Stimulated activated CD4-positive, alpha-beta T cell treated with anti-CD3 and anti-CD28 coated beads, TNF-alpha, amount 100 ng/mL, for 4 hours (primary cell): ENCODE results near the gene KCNB1.

ENCODE experiments used
- DNase-seq, 3 experiments: peaks; one replicate each; pipeline ENCODE4 v3.0.0-alpha.2; 2020; ENCODE audit warnings: low read depth in 3 of 3

Gene KCNB1

DNA sequence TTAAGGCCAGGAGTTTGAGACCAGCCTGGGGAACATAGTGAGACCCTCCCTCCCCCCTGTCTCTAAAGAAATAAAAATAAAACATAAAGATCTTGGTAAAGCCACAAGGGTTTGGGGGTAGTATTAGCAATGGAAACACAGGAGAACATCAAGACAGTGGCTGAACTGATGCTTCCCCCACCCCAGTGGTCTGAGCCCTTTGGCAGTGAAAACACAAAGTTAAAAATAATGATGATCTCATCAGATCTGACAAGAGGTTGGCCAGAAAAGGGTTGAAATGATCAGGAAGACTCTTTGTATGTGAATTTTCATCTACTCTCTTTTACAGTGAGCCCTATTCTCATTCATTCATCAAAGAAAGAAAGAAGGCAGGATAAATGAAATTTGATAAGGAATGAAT lies 93.7 kb downstream of the KCNB1 start:
- DNase-seq = no peak

- DNase-seq = no peak
These were observed 94.9 kb downstream of the KCNB1 start for GRCh38 chr20:49387581-49387939.

- no peak for DNase-seq
These were observed 95.5 kb downstream of the KCNB1 start for GRCh38 chr20:49386848-49387580.

GRCh38 chr20:49385465-49385864 lies 97.0 kb downstream of the KCNB1 start:
- no peak for DNase-seq

DNA sequence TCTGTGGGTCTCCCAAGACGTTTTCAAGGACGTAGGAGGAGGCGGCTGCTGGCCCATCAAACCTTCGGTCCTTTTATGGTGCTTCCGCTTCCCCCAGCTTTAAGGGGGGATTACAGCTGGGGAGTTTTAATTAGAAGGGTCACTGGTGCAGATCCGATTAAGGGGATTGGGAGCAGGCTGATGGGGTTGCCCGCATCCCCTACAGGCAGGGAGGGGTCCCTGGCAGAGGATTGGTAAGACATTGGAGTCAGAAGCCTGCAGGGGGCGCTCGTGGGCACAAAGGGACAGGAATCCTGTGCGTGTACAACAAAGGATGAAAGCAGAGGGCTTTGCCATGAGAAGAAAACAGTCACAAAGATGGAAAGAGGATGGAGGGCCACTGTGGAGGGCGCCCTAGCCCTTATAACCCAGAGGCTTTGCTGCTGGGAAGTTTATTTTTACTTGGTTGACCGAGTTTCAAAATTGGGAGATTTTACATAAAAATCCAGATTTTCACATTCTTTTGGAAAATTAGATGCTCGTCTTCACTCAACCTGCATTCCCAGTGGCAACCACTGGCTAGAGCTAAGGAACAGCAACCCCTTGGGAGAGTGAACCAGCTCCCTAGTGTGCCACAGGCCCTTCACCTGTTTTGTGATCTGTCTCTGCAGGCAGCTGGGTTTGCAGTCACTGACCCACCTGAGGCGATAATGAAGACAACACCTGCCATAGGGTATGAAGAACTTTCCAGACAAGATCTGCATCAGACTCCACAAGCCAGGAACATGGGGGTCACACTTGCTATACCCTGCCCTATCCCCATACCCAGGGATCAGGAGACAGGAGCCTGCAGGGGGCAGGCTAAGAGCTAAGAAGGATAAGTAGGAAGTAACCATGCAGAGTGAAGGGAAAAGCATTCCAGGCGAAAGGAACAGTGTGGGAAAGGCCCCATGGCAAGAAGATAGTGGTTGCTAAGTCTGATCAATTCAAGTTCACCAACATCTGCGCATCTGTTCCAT lies 97.7 kb downstream of the KCNB1 start:
- peak; percentile 15 to 41 (median 24) for DNase-seq

GRCh38 chr20:49381558-49382493 lies 100.6 kb downstream of the KCNB1 start:
- DNase-seq = no peak

DNA sequence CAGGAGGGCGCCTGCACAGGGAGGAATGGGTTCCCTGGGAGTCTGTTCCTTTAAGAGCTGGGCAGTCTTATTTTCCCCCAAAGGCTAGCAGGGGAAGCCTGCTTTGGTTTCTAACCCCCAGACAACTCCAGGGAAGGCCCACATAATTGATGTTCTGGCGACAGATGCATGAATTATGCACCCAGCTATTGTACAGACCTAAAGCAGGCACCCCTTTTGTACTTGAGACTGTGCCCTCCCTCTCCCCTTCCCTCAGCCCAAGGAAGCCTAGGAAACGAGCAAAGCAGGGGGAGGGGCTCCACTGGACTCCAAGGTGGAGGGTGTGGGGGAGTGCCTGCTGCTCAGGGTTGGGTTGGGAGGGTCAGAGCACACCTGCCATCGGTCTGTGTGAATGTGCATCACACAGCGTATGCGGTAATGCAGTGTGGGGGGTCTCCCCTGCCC lies 102.1 kb downstream of the KCNB1 start:
- no peak for DNase-seq

- no peak for DNase-seq
These were observed 103.1 kb downstream of the KCNB1 start for GRCh38 chr20:49379338-49379737.

- no peak for DNase-seq
These were observed 105.1 kb downstream of the KCNB1 start for GRCh38 chr20:49377326-49377725.

- no peak for DNase-seq
These were observed 107.3 kb downstream of the KCNB1 start for GRCh38 chr20:49375170-49375569.

DNA sequence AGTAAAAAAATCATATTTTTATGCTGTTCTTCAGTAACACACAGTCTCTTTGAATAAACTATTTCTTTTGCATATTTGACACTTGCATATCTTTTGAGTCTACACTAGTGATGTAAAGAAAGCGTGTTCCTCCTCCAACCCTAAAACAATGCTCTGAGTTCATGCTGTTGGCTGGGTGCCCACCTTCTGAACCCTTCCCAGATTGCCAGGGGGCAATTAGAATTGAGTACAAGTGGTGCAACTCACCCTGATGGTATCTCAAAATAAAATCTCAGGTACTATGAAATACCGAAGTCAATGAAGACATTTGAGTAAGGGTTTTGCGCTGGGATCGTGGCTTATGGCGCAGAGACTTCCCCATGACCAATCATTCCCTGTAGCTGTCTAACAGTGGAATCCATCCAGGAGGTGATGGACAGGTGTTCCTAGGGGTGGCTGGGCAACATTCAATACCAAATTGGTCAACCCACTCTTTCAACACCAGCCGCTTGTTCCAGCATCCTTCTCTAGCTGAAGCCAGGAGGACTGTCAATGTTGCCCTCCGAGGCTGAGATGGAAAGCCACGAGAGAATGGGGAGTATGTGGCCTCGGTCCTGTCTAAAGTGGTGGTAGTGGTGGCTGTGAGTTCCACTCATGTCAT lies 110.3 kb downstream of the KCNB1 start:
- no peak for DNase-seq

DNA sequence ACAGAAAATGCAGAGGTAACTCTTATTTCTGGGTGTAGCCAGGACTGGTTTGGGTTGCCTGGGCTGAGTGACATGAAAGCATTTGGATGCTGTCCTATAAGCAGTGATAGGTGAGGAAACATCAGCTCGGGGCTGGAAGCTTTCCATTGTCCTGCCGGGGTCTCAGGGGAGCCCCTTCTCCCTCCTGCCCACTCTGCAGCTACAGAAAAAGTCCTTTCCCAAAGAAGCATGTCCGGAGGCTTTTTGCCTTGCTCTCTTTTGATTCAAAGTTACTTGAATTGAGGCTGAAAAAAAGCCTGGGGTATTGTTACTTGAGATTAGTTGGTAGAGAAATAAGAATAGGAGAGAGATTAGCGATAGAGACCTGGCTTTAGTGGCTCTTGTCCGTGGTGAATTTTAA lies 113.9 kb downstream of the KCNB1 start:
- no peak for DNase-seq

DNA sequence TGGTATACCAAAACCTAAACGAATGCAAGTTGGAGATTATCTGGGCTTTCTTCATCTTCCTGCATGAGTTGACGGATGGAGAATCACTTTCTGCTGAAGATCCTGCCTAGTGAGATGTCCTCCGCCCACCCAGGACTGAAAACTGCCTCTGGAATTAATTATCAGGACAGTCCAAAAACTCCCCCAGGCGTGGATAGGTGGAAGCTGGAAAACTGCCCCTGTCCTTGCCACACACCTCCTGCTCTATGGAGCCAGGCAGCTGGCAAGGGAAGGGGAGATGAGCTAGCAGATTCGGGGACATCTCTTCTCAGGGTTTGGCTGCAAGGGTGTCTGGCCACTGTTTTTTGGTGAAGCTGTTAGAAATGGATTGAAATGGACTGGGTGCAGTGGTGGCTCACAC lies 115.4 kb downstream of the KCNB1 start:
- DNase-seq = no peak

DNA sequence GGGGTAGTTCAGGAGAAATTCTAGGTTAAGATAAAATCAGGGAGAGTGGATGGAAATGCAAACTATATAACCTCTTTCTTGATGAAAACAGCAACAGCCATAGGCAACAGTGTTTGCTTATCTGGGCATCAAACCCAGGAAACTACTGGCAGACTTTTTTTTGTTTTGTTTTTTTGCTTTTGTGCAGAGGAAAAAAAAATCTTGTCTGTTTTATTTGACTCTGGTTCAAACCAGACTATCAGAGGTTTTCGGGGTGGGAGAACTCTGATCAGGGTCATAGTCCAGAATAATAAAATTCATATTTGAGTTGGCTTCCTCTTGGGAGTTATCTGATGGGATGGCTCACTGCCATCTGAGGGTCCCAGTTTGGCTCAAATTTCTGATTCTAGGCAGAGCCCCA lies 115.8 kb downstream of the KCNB1 start:
- DNase-seq = no peak

DNA sequence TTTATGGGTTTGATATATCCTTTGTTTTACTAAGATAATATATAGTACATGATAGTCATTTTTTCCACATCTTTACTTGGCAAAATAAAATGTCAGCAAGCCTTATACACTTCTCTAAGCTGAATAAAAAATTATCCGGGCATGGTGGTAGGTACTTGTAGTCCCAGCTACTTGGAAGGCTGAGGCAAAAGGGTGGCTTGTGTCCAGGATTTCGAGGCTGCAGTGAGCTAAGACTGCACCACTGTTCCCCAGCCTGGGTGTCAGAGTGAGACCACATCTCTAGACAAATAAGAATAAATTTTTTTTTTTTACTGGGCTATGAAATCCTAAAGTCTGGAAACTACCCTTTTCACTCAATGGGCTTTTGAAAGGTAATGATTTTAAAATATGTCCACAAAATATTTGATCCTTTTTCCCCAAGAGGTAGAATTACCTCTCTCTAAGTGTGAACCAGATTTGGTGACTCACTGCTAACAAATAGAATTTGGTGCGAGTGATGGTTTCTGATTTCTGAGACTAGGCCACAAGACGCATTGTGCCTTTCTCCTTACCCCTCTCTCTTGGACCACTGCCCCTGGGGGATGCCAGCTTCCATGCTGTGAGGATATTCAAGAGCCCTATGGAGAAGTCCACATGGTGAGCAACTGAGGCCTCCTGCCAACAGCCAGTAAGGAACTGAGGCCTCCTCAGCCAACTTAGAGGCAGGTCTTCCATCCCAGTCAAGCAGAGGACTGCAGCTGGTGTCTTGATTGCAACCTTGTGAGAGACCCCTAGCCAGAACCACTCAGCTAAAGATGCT lies 120.4 kb downstream of the KCNB1 start:
- no peak for DNase-seq

DNA sequence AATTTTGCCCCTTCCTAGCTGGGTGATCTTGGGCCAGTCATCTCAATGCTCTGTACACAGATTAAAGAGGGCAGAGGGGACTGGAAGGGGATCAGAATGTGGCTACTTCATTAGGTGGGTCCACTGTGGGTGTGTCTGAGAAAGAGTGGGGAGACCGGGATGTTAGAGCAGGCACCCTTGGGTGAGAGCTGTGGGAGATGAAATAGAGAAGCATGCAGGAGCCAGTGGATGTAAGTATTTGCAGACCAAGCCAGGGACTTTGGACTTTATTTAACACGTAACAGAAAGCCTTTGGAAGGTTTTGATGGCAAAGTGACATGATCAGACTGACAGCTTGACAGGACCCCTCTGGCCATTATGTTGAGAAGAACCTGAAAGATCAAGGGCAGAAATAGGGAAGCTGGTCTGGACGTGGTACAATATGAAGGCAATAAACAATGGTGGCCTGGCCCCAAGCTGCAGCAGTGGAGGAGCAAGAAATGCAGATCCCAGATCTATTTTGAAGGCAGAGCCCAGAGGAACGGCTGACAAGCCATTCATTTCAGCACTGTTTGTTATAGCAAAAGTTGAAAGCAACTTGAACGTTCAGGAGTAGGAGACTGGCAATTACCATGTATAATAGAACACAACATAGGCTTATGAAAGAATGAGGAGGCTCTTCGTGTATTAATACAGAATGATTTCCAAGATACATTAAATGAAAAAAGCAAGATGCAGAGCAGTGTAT lies 122.1 kb downstream of the KCNB1 start:
- DNase-seq = no peak

GRCh38 chr20:49356676-49357075 lies 125.8 kb downstream of the KCNB1 start:
- no peak for DNase-seq

GRCh38 chr20:49354673-49355072 lies 127.8 kb downstream of the KCNB1 start:
- no peak for DNase-seq

- no peak for DNase-seq
These were observed 129.1 kb downstream of the KCNB1 start for GRCh38 chr20:49353348-49353747.

DNA sequence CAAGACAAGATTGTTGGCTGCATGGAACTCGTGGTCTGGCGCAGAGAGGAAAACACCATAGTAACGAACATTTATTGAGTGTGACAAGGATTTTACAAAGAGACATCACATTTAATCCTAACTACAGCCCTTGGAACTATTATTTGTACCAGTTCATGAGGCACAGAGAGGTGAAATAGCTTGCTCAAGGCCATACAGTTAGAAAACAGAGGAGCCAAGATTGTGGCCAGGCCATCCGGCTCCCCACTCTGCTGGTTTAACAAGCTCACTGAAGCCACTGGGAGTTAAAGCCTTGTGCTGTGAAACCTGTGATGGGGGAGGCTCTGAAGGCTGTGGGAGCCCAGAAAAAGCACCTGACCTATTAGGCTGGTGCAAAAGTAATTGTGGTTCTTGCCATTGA lies 129.7 kb downstream of the KCNB1 start:
- no peak for DNase-seq
